Right lobe of liver (tissue), 4 donors: ENCODE measurements around the gene ZNF524.

Experiments used
- CTCF ChIP-seq, 4 donors: fragments of 200-600 bp in 3 of 4; fragments of 450-650 bp in 1 of 4; IDR thresholded peaks; one replicate each; pipeline versions ENCODE4 v1.5.1 to v1.8.0; 2016 to 2022; ENCODE audit warnings: antibody characterized with exemption in 4 of 4, mild to moderate bottlenecking in 2 of 4
- POLR2A ChIP-seq: fragments of 450-650 bp; IDR thresholded peaks from one replicate; pipeline ENCODE4 v1.6.1; 2017; ENCODE audit warnings: antibody characterized with exemption, mild to moderate bottlenecking
- donor health status: DM: no; HTN: no; CAD: no.
- donor health status: DM: no; HTN: no; CAD: no.
- donor health status: DM: no; HTN: yes; CAD: no.

GRCh38 chr19:55617426-55617825, 17.3 kb downstream of the ZNF524 start:
- no peak for TF ChIP-seq CTCF (IDR thresholded peaks at IDR 0.05)
- no peak for TF ChIP-seq POLR2A
